ENCODE results near the gene PDE4B. TPM values are rescaled to one million over a fixed set of nuclear protein-coding genes. Genes with fewer than 3 reads are reported as not detected.
A peak's percentile ranks its signal among the peaks of the same experiment; 100 is the strongest.

PDE4B gene
- total RNA-seq, 4 donors from 2014 or later, result 11.2 to 49.5 (median 26.3) TPM

- DNase-seq (ENCODE audit: low spot score) (no peak), ATAC-seq (ENCODE audit: low FRiP score) (no peak)
- no peak for TF ChIP-seq CTCF (IDR thresholded peaks at IDR 0.05)
These were observed 464.2 kb downstream of the PDE4B start for GRCh38 chr1:66256629-66257572.

GRCh38 chr1:66258404-66259105, 465.9 kb downstream of the PDE4B start:
- ATAC-seq (ENCODE audit: low FRiP score) (peak; percentile 43), DNase-seq (ENCODE audit: low spot score) (no peak)
- no peak for TF ChIP-seq CTCF (IDR thresholded peaks at IDR 0.05)

GRCh38 chr1:66261364-66261763, 468.7 kb downstream of the PDE4B start:
- no peak for TF ChIP-seq CTCF (IDR thresholded peaks at IDR 0.05)
- no peak for DNase-seq (ENCODE audit: low spot score)
- ATAC-seq (ENCODE audit: low FRiP score), result no peak

- ATAC-seq (ENCODE audit: low FRiP score) (peak; percentile 92), DNase-seq (ENCODE audit: low spot score) (no peak)
- TF ChIP-seq CTCF (IDR thresholded peaks at IDR 0.05), result no peak
These were observed 469.7 kb downstream of the PDE4B start for GRCh38 chr1:66262208-66262963.

GRCh38 chr1:66265268-66265667, 472.6 kb downstream of the PDE4B start:
- TF ChIP-seq CTCF (IDR thresholded peaks at IDR 0.05), result no peak
- ATAC-seq (ENCODE audit: low FRiP score) (no peak), DNase-seq (ENCODE audit: low spot score) (no peak)

GRCh38 chr1:66265796-66266195, 473.1 kb downstream of the PDE4B start:
- DNase-seq (ENCODE audit: low spot score) (no peak), ATAC-seq (ENCODE audit: low FRiP score) (no peak)
- TF ChIP-seq CTCF (IDR thresholded peaks at IDR 0.05), result no peak

Measured in omental fat pad (tissue), 4 donors.